ENCODE measurements around the gene AKT3. TPM values are rescaled to one million over a fixed set of nuclear protein-coding genes. Genes with fewer than 3 reads are reported as not detected.
"Not testable (repeated sequence)": the region's sequence is repeated elsewhere in the genome, so short reads cannot be mapped to it uniquely, and the experiment has no call there.

Gene AKT3
- total RNA-seq, 1 donor from 2014 or later: 110 TPM

- H3K36me3 Mint-ChIP-seq: peaks cover 72% of the 10 kb centered on the region
- no peaks in the 10 kb centered on the region for H3K4me1 Mint-ChIP-seq
- no peak for TF ChIP-seq CTCF (IDR thresholded peaks at IDR 0.05; ENCODE audit: unreplicated experiment)
- no peak overlapping the region for H3K4me3 Mint-ChIP-seq
- peaks cover 51% of the 10 kb centered on the region for H3K9me3 Mint-ChIP-seq
- H3K27me3 Mint-ChIP-seq (ENCODE audit: low read depth): no peaks in the 10 kb centered on the region
- no peak for DNase-seq (ENCODE audit: low spot score in 2 of 2, unreplicated experiment in 2 of 2)
- H3K27ac Mint-ChIP-seq: no peak overlapping the region
Measured at GRCh38 chr1:243819438-243819839, 30.6 kb downstream of the AKT3 start.

GRCh38 chr1:243818978-243819377 is 31.1 kb downstream of the AKT3 start:
- Mint-ChIP-seq H3K36me3 (peaks cover 69% of the 10 kb centered on the region), H3K4me3 (no peak overlapping the region), H3K27me3 (ENCODE audit: low read depth) (no peaks in the 10 kb centered on the region), H3K27ac (no peak overlapping the region), H3K9me3 (peaks cover 49% of the 10 kb centered on the region), H3K4me1 (no peaks in the 10 kb centered on the region)
- DNase-seq (ENCODE audit: low spot score in 2 of 2, unreplicated experiment in 2 of 2): no peak
- TF ChIP-seq CTCF (IDR thresholded peaks at IDR 0.05; ENCODE audit: unreplicated experiment): no peak

GRCh38 chr1:243814718-243815117 is 35.3 kb downstream of the AKT3 start:
- Mint-ChIP-seq H3K36me3 (peaks cover 52% of the 10 kb centered on the region), H3K4me1 (no peaks in the 10 kb centered on the region), H3K9me3 (peaks cover 23% of the 10 kb centered on the region), H3K27ac (no peak overlapping the region), H3K27me3 (ENCODE audit: low read depth) (no peaks in the 10 kb centered on the region), H3K4me3 (no peak overlapping the region)
- TF ChIP-seq CTCF (IDR thresholded peaks at IDR 0.05; ENCODE audit: unreplicated experiment): no peak
- no peak for DNase-seq (ENCODE audit: low spot score in 2 of 2, unreplicated experiment in 2 of 2)

DNA sequence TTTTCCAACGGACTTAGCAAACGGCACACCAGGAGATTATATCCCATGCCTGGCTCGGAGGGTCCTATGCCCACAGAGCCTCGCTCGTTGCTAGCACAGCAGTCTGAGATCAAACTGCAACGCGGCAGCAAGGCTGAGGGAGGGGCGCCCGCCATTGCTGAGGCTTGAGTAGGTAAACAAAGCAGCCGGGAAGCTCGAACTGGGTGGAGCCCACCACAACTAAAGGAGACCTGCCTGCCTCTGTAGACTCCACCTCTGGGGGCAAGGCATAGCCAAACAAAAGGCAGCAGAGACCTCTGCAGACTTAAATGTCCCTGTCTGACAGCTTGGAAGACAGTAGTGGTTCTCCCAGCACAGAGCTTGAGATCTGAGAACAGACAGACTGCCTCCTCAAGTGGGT is 42.7 kb downstream of the AKT3 start:
- Mint-ChIP-seq H3K36me3 (peaks cover 61% of the 10 kb centered on the region), H3K9me3 (peaks cover 39% of the 10 kb centered on the region)
- not testable (repeated sequence) for H3K4me1 Mint-ChIP-seq; H3K4me3 Mint-ChIP-seq; DNase-seq (ENCODE audit: low spot score in 2 of 2, unreplicated experiment in 2 of 2); H3K27ac Mint-ChIP-seq; H3K27me3 Mint-ChIP-seq (ENCODE audit: low read depth)

DNA sequence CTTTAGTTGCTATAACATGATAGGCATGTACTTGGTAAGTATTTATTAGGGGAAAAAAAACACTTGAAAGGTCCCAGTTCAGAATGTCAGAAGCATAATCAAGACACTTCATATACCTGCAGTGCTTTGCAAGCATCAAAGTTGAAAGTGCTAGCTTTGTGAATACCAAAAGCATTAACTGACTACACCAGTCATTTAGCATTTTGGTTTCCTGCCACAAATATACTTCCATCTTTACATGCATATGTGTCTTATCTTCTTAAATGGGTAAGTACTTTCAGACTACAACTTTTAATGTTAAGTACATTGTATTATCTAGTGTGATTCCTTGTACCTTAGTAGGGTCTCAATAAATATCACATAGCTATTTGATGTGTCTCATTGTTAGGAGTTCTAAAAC is 43.7 kb downstream of the AKT3 start:
- peaks cover 10% of the 10 kb centered on the region for H3K4me1 Mint-ChIP-seq
- no peak overlapping the region for H3K4me3 Mint-ChIP-seq
- peaks cover 38% of the 10 kb centered on the region for H3K9me3 Mint-ChIP-seq
- H3K27ac Mint-ChIP-seq: no peak overlapping the region
- H3K27me3 Mint-ChIP-seq (ENCODE audit: low read depth): no peaks in the 10 kb centered on the region
- DNase-seq (ENCODE audit: low spot score in 2 of 2, unreplicated experiment in 2 of 2): no peak
- TF ChIP-seq CTCF (IDR thresholded peaks at IDR 0.05; ENCODE audit: unreplicated experiment): no peak
- H3K36me3 Mint-ChIP-seq: peaks cover 57% of the 10 kb centered on the region

- peaks cover 12% of the 10 kb centered on the region for H3K9me3 Mint-ChIP-seq
- H3K27ac Mint-ChIP-seq: no peak overlapping the region
- no peak for DNase-seq (ENCODE audit: low spot score in 2 of 2, unreplicated experiment in 2 of 2)
- no peaks in the 10 kb centered on the region for H3K27me3 Mint-ChIP-seq (ENCODE audit: low read depth)
- H3K4me1 Mint-ChIP-seq: peaks cover 10% of the 10 kb centered on the region
- H3K4me3 Mint-ChIP-seq: no peak overlapping the region
- no peak for TF ChIP-seq CTCF (IDR thresholded peaks at IDR 0.05; ENCODE audit: unreplicated experiment)
- H3K36me3 Mint-ChIP-seq: peaks cover 27% of the 10 kb centered on the region
Measured at GRCh38 chr1:243802736-243803135, 47.3 kb downstream of the AKT3 start.
